SK-N-SH (cell line): ENCODE results near the gene EDC4. TPM values are rescaled to one million over a fixed set of nuclear protein-coding genes. Genes with fewer than 3 reads are reported as not detected.
A peak's percentile ranks its signal among the peaks of the same experiment; 100 is the strongest.

Experiments
- CTCF ChIA-PET: fragments of 300-600, 350-600 bp; formaldehyde crosslinking; extraction: SDS; loops from one replicate; lab custom pipeline; 2021; lab: Yijun Ruan, JAX
- POLR2A ChIA-PET: fragments of 350-600 bp; sonication (Branson Sonifier 250); formaldehyde crosslinking; extraction: SDS; loops from one replicate; lab custom pipeline; 2020; ENCODE audit warnings: antibody characterized with exemption, inconsistent platforms; lab: Yijun Ruan, JAX
- DNase-seq: peaks from one replicate; pipeline ENCODE4 v3.0.0; 2012
- H2AFZ ChIP-seq: fragments of 200-600 bp; sonication (generic); 2 replicates; pipeline ENCODE4 v1.8.1; 2016; ENCODE audit warnings: antibody characterized with exemption, mild to moderate bottlenecking, low read depth
- H3F3A ChIP-seq: fragments of 200-600 bp; sonication (generic); replicated peaks from 2 replicates; pipeline ENCODE3; 2016; ENCODE audit warnings: antibody characterized with exemption, mild to moderate bottlenecking; ENCODE audit not compliant: insufficient read depth
- H3K27ac ChIP-seq, 2 experiments: fragments of 200-500 bp in 1 of 2; fragments of 200-600 bp in 1 of 2; sonication (Bioruptor generic) in 1 of 2; sonication (generic), shearing (Covaris generic) in 1 of 2; 2 replicates each; pipeline versions ENCODE4 v1.5.1 to v1.6.1; 2014 to 2016; ENCODE audit warnings: low read depth in 2 of 2, inconsistent platforms in 1 of 2, low read length in 1 of 2, mild to moderate bottlenecking in 1 of 2, mixed read lengths in 1 of 2
- H3K27me3 ChIP-seq: fragments of 200-600 bp; sonication (generic), shearing (Covaris generic); 2 replicates; pipeline ENCODE4 v1.6.1; 2016; ENCODE audit warnings: mixed run types; ENCODE audit not compliant: insufficient read depth
- H3K36me3 ChIP-seq, 2 experiments: fragments of 200-500 bp in 1 of 2; fragments of 200-600 bp in 1 of 2; sonication (Bioruptor generic) in 1 of 2; sonication (generic) in 1 of 2; replicated peaks in 1 of 2; 2 replicates each; pipeline versions ENCODE3 to v1.5.1; 2014 to 2016; ENCODE audit warnings: low read length in 1 of 2, mild to moderate bottlenecking in 1 of 2; ENCODE audit not compliant: insufficient read depth in 2 of 2, control insufficient read depth in 1 of 2
- H3K4me1 ChIP-seq, 2 experiments: fragments of 200-500 bp in 1 of 2; fragments of 200-600 bp in 1 of 2; sonication (Bioruptor generic) in 1 of 2; sonication (generic), shearing (Covaris generic) in 1 of 2; 2 replicates each; pipeline versions ENCODE4 v1.5.1 to v1.6.1; 2014 to 2016; ENCODE audit warnings: low read depth in 1 of 2, low read length in 1 of 2, mixed run types in 1 of 2; ENCODE audit not compliant: insufficient read depth in 2 of 2, control insufficient read depth in 1 of 2
- H3K4me2 ChIP-seq: fragments of 200-600 bp; sonication (generic), shearing (Covaris generic); 2 replicates; pipeline ENCODE4 v1.6.1; 2017; ENCODE audit warnings: mixed run types
- H3K4me3 ChIP-seq, 2 experiments: fragments of 200-500 bp in 1 of 2; fragments of 200-600 bp in 1 of 2; sonication (Bioruptor generic) in 1 of 2; sonication (generic), shearing (Covaris generic) in 1 of 2; 2 replicates each; pipeline versions ENCODE4 v1.5.1 to v1.8.1; 2014 to 2016; ENCODE audit warnings: low read depth in 2 of 2, inconsistent platforms in 1 of 2, low read length in 1 of 2, mild to moderate bottlenecking in 1 of 2, mixed read lengths in 1 of 2, moderate library complexity in 1 of 2
- H3K79me2 ChIP-seq: fragments of 200-600 bp; sonication (generic); 2 replicates; pipeline ENCODE4 v1.8.1; 2017; ENCODE audit warnings: mild to moderate bottlenecking; ENCODE audit not compliant: insufficient read depth
- H3K9ac ChIP-seq: fragments of 200-600 bp; sonication (generic); 2 replicates; pipeline ENCODE4 v1.6.1; 2017; ENCODE audit warnings: mixed run types
- H3K9me2 ChIP-seq: fragments of 200-600 bp; sonication (generic); 2 replicates; pipeline ENCODE4 v1.6.1; 2017; ENCODE audit warnings: mixed run types
- H3K9me3 ChIP-seq: fragments of 200-600 bp; sonication (generic); 2 replicates; pipeline ENCODE4 v1.6.1; 2017; ENCODE audit warnings: mixed run types, mild to moderate bottlenecking, moderate library complexity
- H4K20me1 ChIP-seq: fragments of 200-600 bp; sonication (generic); 2 replicates; pipeline ENCODE4 v1.6.1; 2017; ENCODE audit warnings: mild to moderate bottlenecking, mixed run types; ENCODE audit not compliant: insufficient read depth
- FOSL2 ChIP-seq: IDR thresholded peaks from 2 replicates; pipeline ENCODE4 v1.4.0; 2012; ENCODE audit warnings: low read depth, mild to moderate bottlenecking, moderate library complexity, borderline replicate concordance
- FOXJ3 ChIP-seq: sonication (generic); formaldehyde crosslinking; IDR thresholded peaks from 2 replicates; pipeline ENCODE4 v1.5.1; 2020; ENCODE audit warnings: mild to moderate bottlenecking, missing genetic modification reagents
- GABPA ChIP-seq: IDR thresholded peaks from 2 replicates; pipeline ENCODE4 v1.4.0; 2012; ENCODE audit warnings: low read depth, mild to moderate bottlenecking
- MAX ChIP-seq: IDR thresholded peaks from 2 replicates; pipeline ENCODE4 v1.4.0; 2012; ENCODE audit warnings: low read depth
- MEF2A ChIP-seq: IDR thresholded peaks from 2 replicates; pipeline ENCODE4 v1.4.0; 2012; ENCODE audit warnings: low read depth, borderline replicate concordance
- MXI1 ChIP-seq: IDR thresholded peaks from 2 replicates; pipeline ENCODE4 v1.6.1; 2012; ENCODE audit warnings: mild to moderate bottlenecking, low read depth, low read length, improper control_type of control experiment
- NRF1 ChIP-seq: IDR thresholded peaks from 2 replicates; pipeline ENCODE4 v1.6.1; 2012; ENCODE audit warnings: low read depth, mild to moderate bottlenecking, low read length
- PBX3 ChIP-seq: IDR thresholded peaks from 2 replicates; pipeline ENCODE4; 2012
- RCOR1 ChIP-seq: fragments of 150-350 bp; IDR thresholded peaks from 2 replicates; pipeline ENCODE4 v1.6.1; 2017; ENCODE audit warnings: antibody characterized with exemption, low read length
- REST ChIP-seq: IDR thresholded peaks from 2 replicates; pipeline ENCODE4 v1.6.1; 2012; ENCODE audit warnings: mild to moderate bottlenecking, low read depth, low read length, moderate library complexity
- RXRA ChIP-seq: IDR thresholded peaks from 2 replicates; pipeline ENCODE4 v1.4.0; 2012; ENCODE audit warnings: low read depth, mild to moderate bottlenecking, borderline replicate concordance
- TAF1 ChIP-seq: IDR thresholded peaks from 2 replicates; pipeline ENCODE4 v1.6.1; 2012; ENCODE audit warnings: low read depth, mild to moderate bottlenecking, low read length, moderate library complexity, borderline replicate concordance
- TEAD4 ChIP-seq: IDR thresholded peaks from 2 replicates; pipeline ENCODE4 v1.4.0; 2012; ENCODE audit warnings: mild to moderate bottlenecking, borderline replicate concordance; ENCODE audit not compliant: insufficient read depth
- USF1 ChIP-seq: IDR thresholded peaks from 2 replicates; pipeline ENCODE4 v1.4.0; 2012; ENCODE audit warnings: low read depth, borderline replicate concordance
- YY1 ChIP-seq: IDR thresholded peaks from 2 replicates; pipeline ENCODE4 v1.4.0; 2012; ENCODE audit warnings: low read depth, mild to moderate bottlenecking
- WGBS: methylation state at CpG from one replicate; pipeline ENCODE4 v1.1.6; 2017; ENCODE audit warnings: low lambda C conversion rate; 5-methylcytosine and 5-hydroxymethylcytosine counted together
- polyA plus RNA-seq, 3 experiments: library from polyadenylated mRNA; depleted of rRNA; stranded (reverse); fragments of >200 nt; gene quantifications; 2 replicates each; pipeline ENCODE4 v1.2.3, GENCODE V29; 2012

Gene EDC4
- polyA plus RNA-seq, 1 of the 3 experiments (the other 2 are of a cell fraction) = 38.0 TPM

GRCh38 chr16:67922740-67923139, 49.9 kb downstream of the EDC4 start:
- DNase-seq = no peak
- Histone ChIP-seq H3K4me1 (peaks cover under 1 to 36% of the 10 kb centered on the region in 2 experiments; a peak in 2 of 4 replicates), H3K27me3 (no peaks in the 10 kb centered on the region), H2AFZ (no peak overlapping the region), H3K4me3 (no peak overlapping the region), H3K9me2 (no peaks in the 10 kb centered on the region), H3K9me3 (no peaks in the 10 kb centered on the region), H3K79me2 (peaks cover 28% of the 10 kb centered on the region), H3K9ac (no peak overlapping the region), H3F3A (peaks cover 7% of the 10 kb centered on the region), H3K27ac (peak overlapping the region in 1 of 2 experiments; percentile 65; a peak in 1 of 4 replicates), H3K4me2 (no peak overlapping the region), H4K20me1 (peaks cover 29% of the 10 kb centered on the region), H3K36me3 (peaks cover 0 to 23% of the 10 kb centered on the region in 2 experiments)
- 90% methylated on average over 7 of the region's 8 CpGs for WGBS
- CTCF ChIA-PET = interaction anchor here (0.8 to 28.1 kb wide), 6 partner anchors 12 to 106 kb away, joined by 3 to 564 read pairs (median 6); partner anchors contain the start of genes EDC4, NRN1L and PSKH1
- TF ChIP-seq RCOR1 = no peak
- TF ChIP-seq PBX3 = no peak
- TF ChIP-seq USF1 = no peak
- TF ChIP-seq TAF1 = no peak
- TF ChIP-seq MXI1 = no peak
- no peak for TF ChIP-seq TEAD4
- TF ChIP-seq NRF1 = no peak
- no peak for TF ChIP-seq YY1
- TF ChIP-seq FOXJ3 = no peak
- POLR2A ChIA-PET = interaction anchor here (0.7 to 1.0 kb wide), 2 partner anchors 9 to 12 kb away, joined by 3 read pairs; partner anchors contain the start of gene CTRL

GRCh38 chr16:67923414-67924116, 50.7 kb downstream of the EDC4 start:
- H3K9me2 ChIP-seq = no peaks in the 10 kb centered on the region
- no peak overlapping the region for H2AFZ ChIP-seq
- H3K4me1 ChIP-seq = peaks cover 0 to 31% of the 10 kb centered on the region in 2 experiments; a peak in 1 of 4 replicates
- TF ChIP-seq RCOR1 (no peak), GABPA (no peak), MEF2A (no peak), MAX (no peak), RXRA (no peak), TAF1 (no peak), FOSL2 (no peak), REST (no peak)
- H3F3A ChIP-seq = no peaks in the 10 kb centered on the region
- no peak overlapping the region; a peak in 1 of 4 replicates for H3K27ac ChIP-seq
- ChIA-PET CTCF (interaction anchor here (0.8 to 28.1 kb wide), 3 partner anchors 13 to 107 kb away, joined by 3 to 564 read pairs (median 7); partner anchors contain the start of genes EDC4, NRN1L and PSKH1), POLR2A (interaction anchor here (0.7 to 1.0 kb wide), 2 partner anchors 8 to 11 kb away, joined by 3 read pairs; partner anchors contain the start of gene CTRL)
- peaks cover 0 to 24% of the 10 kb centered on the region in 2 experiments for H3K36me3 ChIP-seq
- H3K9me3 ChIP-seq = no peaks in the 10 kb centered on the region
- H3K9ac ChIP-seq = no peak overlapping the region
- WGBS = 100% methylated on average over 7 of the region's 10 CpGs
- no peak for DNase-seq
- H3K79me2 ChIP-seq = peaks cover 23% of the 10 kb centered on the region
- H4K20me1 ChIP-seq = peaks cover 26% of the 10 kb centered on the region
- H3K27me3 ChIP-seq = no peaks in the 10 kb centered on the region
- no peak overlapping the region for H3K4me2 ChIP-seq
- no peak overlapping the region for H3K4me3 ChIP-seq
